Measurements from ENCODE around the gene BTN2A1. TPM values are rescaled to one million over a fixed set of nuclear protein-coding genes. Genes with fewer than 3 reads are reported as not detected.

Gene BTN2A1
- total RNA-seq, 1 experiment from 2014 or later = 17.2 TPM

GRCh38 chr6:26514984-26515383, 57.2 kb downstream of the BTN2A1 start:
- Histone ChIP-seq H3K4me3 (no peak overlapping the region), H3K4me1 (no peaks in the 10 kb centered on the region; the same call in 1 of the 2 replicates), H3K36me3 (no peaks in the 10 kb centered on the region), H3K27me3 (no peaks in the 10 kb centered on the region), H3K9me3 (replicated peaks) (no peaks in the 10 kb centered on the region), H3K27ac (no peak overlapping the region)
- no peak for DNase-seq

GRCh38 chr6:26516481-26517427, 59.0 kb downstream of the BTN2A1 start:
- Histone ChIP-seq H3K27ac (no peak overlapping the region), H3K4me1 (no peaks in the 10 kb centered on the region; the same call in 1 of the 2 replicates), H3K27me3 (no peaks in the 10 kb centered on the region), H3K4me3 (no peak overlapping the region), H3K9me3 (replicated peaks) (no peaks in the 10 kb centered on the region), H3K36me3 (no peaks in the 10 kb centered on the region)
- DNase-seq = no peak

Other genes with a start within 250 kb of the BTN2A1 start
- gene BTN3A2, start 92.8 kb upstream of the BTN2A1 start, total RNA-seq (2014; rRNA removed; shearing (Covaris generic)) = 0.77 and 0.79 TPM in 2 replicates
- 8.5 and 11.4 TPM in 2 replicates for gene BTN2A2, start 74.8 kb upstream of the BTN2A1 start, total RNA-seq (2014; rRNA removed; shearing (Covaris generic))
- 0.51 and 0.81 TPM in 2 replicates for gene BTN3A1, start 55.7 kb upstream of the BTN2A1 start, total RNA-seq (2014; rRNA removed; shearing (Covaris generic))
- 0.33 and 0.55 TPM in 2 replicates for gene BTN3A3, start 17.5 kb upstream of the BTN2A1 start, total RNA-seq (2014; rRNA removed; shearing (Covaris generic))
- 0.04 TPM in 1 of 2 replicates, not detected in the other for gene BTN1A1, start 42.3 kb downstream of the BTN2A1 start, total RNA-seq (2014; rRNA removed; shearing (Covaris generic))
- 52.2 and 53.8 TPM in 2 replicates for gene HMGN4, start 80.4 kb downstream of the BTN2A1 start, total RNA-seq (2014; rRNA removed; shearing (Covaris generic))
- 26.6 and 30.7 TPM in 2 replicates for gene ABT1, start 139.0 kb downstream of the BTN2A1 start, total RNA-seq (2014; rRNA removed; shearing (Covaris generic))
- gene ZNF322, start 201.8 kb downstream of the BTN2A1 start, total RNA-seq (2014; rRNA removed; shearing (Covaris generic)) = 28.3 and 31.2 TPM in 2 replicates

All from SJCRH30 (cell line).